Small intestine (tissue), 7 donors: Measurements from ENCODE around the gene MAST1. TPM values are rescaled to one million over a fixed set of nuclear protein-coding genes. Genes with fewer than 3 reads are reported as not detected.
"Not testable (repeated sequence)": the region's sequence is repeated elsewhere in the genome, so short reads cannot be mapped to it uniquely, and the experiment has no call there.

Source experiments
- DNase-seq, 2 donors: peaks; one replicate each; pipeline versions ENCODE4 v3.0.0 to v3.0.0-alpha.2; 2013
- FAIRE-seq: peaks from 2 replicates; lab custom pipeline; 2012; peaks lifted over from hg19 to GRCh38; lab: Jason Lieb, UNC
- H3K27ac ChIP-seq, 3 donors: one replicate each; pipeline ENCODE4 v1.5.1; 2013; ENCODE audit warnings: low read length in 2 of 3, mild to moderate bottlenecking in 2 of 3, control low read depth in 1 of 3, inconsistent platforms in 1 of 3, low read depth in 1 of 3, moderate library complexity in 1 of 3
- H3K27me3 ChIP-seq, 3 donors: one replicate each; pipeline ENCODE4 v1.6.1; 2013; ENCODE audit warnings: low read length in 3 of 3, inconsistent platforms in 1 of 3; ENCODE audit not compliant: control insufficient read depth in 3 of 3, insufficient read depth in 3 of 3
- H3K36me3 ChIP-seq, 3 donors: one replicate each; pipeline ENCODE4 v1.6.1; 2013; ENCODE audit warnings: low read length in 3 of 3, inconsistent platforms in 1 of 3, low read depth in 1 of 3, mild to moderate bottlenecking in 1 of 3, moderate library complexity in 1 of 3; ENCODE audit not compliant: control insufficient read depth in 3 of 3, insufficient read depth in 2 of 3
- H3K4me1 ChIP-seq, 3 donors: one replicate each; pipeline ENCODE4 v1.6.1; 2013; ENCODE audit warnings: low read length in 2 of 3, inconsistent platforms in 1 of 3, low read depth in 1 of 3, mild to moderate bottlenecking in 1 of 3, moderate library complexity in 1 of 3; ENCODE audit not compliant: control insufficient read depth in 3 of 3, insufficient read depth in 2 of 3
- H3K4me3 ChIP-seq, 3 donors: one replicate each; pipeline ENCODE4 v1.5.1; 2013; ENCODE audit warnings: low read length in 3 of 3, control low read depth in 1 of 3, inconsistent platforms in 1 of 3, low read depth in 1 of 3, mild to moderate bottlenecking in 1 of 3, moderate library complexity in 1 of 3
- H3K9me3 ChIP-seq, 2 donors: one replicate each; pipeline ENCODE4 v1.6.1; 2013; ENCODE audit warnings: low read depth in 1 of 2, low read length in 1 of 2; ENCODE audit not compliant: control insufficient read depth in 2 of 2, insufficient read depth in 1 of 2
- WGBS, 3 donors: extraction: QIAGEN DNeasy Blood & Tissue Kit; methylation state at CpG; one replicate each; pipeline ENCODE4 v1.1.7; 2013; 5-methylcytosine and 5-hydroxymethylcytosine counted together
- polyA plus RNA-seq, 4 donors: library from polyadenylated mRNA; stranded (reverse) in 3 of 4; unstranded in 1 of 4; fragments of 200-250 nt in 3 of 4; fragments of 120-200 nt in 1 of 4; gene quantifications; one replicate each; pipeline versions ENCODE4 v1.2.1 to v1.2.3, GENCODE V29; 2013
- donor health status: healthy with polysubstance abuse.
- donor health status: control.
- donor health status: control.
- donor health status: Bipolar disorder and iron deficiency.
- donor health status: healthy.

MAST1 gene
- polyA plus RNA-seq, 4 donors: 0.54 to 3.3 (median 0.95) TPM

- Histone ChIP-seq H3K27ac (peak overlapping the region in 1 of 3 donors; percentile 66), H3K36me3 (peaks cover 0 to 48% (median 0%) of the 10 kb centered on the region in 3 donors), H3K9me3 (no peaks in the 10 kb centered on the region), H3K27me3 (no peaks in the 10 kb centered on the region), H3K4me3 (no peak overlapping the region), H3K4me1 (no peaks in the 10 kb centered on the region)
- 70 to 79% (median 77%) methylated on average over 10 of the region's 10 CpGs for WGBS, 3 donors
- no peak for FAIRE-seq
- no peak for DNase-seq
Observed at GRCh38 chr19:12899891-12900518, 61.7 kb downstream of the MAST1 start.

GRCh38 chr19:12907166-12907565 is 68.9 kb downstream of the MAST1 start:
- DNase-seq (no peak), FAIRE-seq (no peak)
- Histone ChIP-seq H3K4me3 (no peak overlapping the region), H3K9me3 (no peaks in the 10 kb centered on the region), H3K27me3 (no peaks in the 10 kb centered on the region), H3K36me3 (peaks cover 0 to 3% (median 0%) of the 10 kb centered on the region in 3 donors), H3K27ac (no peak overlapping the region), H3K4me1 (no peaks in the 10 kb centered on the region)
- WGBS, 3 donors: 77 to 89% (median 87%) methylated on average over 9 of the region's 9 CpGs

DNA sequence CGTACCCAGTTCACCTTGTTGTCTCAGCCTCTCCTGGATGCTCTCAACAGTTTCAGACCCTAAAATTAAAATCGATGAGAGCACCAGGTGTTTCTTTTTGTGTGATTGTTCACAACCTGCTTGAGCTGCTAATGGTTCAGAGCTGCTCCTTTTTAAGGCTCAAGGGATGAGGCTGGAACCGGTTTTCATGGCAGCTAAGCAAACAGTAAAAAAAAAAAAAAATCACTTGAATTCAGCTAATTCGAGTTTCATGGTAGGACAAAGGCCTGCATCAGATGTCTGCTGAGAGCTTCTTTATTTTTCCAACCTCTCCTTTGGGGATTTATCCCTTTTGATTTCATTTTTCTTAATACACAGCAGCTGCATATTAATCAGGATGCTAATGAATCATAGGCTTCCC is 74.3 kb downstream of the MAST1 start:
- FAIRE-seq (no peak), DNase-seq (no peak)
- H3K36me3 ChIP-seq: no peaks in the 10 kb centered on the region
- H3K27me3 ChIP-seq: peaks cover 0 to 11% (median 0%) of the 10 kb centered on the region in 3 donors
- H3K4me3 ChIP-seq: no peak overlapping the region
- 36 to 49% (median 36%) methylated on average over 4 of the region's 4 CpGs for WGBS, 3 donors
- peak overlapping the region in 2 of 3 donors; percentile 65 to 80 for H3K27ac ChIP-seq
- peaks cover 0 to 10% (median 0%) of the 10 kb centered on the region in 3 donors for H3K4me1 ChIP-seq
- H3K9me3 ChIP-seq: no peaks in the 10 kb centered on the region

GRCh38 chr19:12913011-12913561 is 74.8 kb downstream of the MAST1 start:
- WGBS, 3 donors: 22 to 25% (median 23%) methylated on average over 22 of the region's 22 CpGs
- DNase-seq (peak; percentile 26 to 53), FAIRE-seq (no peak)
- Histone ChIP-seq H3K27me3 (peaks cover 0 to 11% (median 0%) of the 10 kb centered on the region in 3 donors), H3K4me3 (no peak overlapping the region), H3K27ac (peak overlapping the region in 2 of 3 donors; percentile 65 to 80), H3K9me3 (no peaks in the 10 kb centered on the region), H3K4me1 (peaks cover 0 to 10% (median 0%) of the 10 kb centered on the region in 3 donors), H3K36me3 (no peaks in the 10 kb centered on the region)

- peaks cover 0 to 11% (median 0%) of the 10 kb centered on the region in 3 donors for H3K27me3 ChIP-seq
- DNase-seq (peak in 1 of 2 donors; percentile 33), FAIRE-seq (no peak)
- H3K36me3 ChIP-seq: no peaks in the 10 kb centered on the region
- 48 to 78% (median 71%) methylated on average over 12 of the region's 12 CpGs for WGBS, 3 donors
- H3K4me1 ChIP-seq: peaks cover 0 to 10% (median 0%) of the 10 kb centered on the region in 3 donors
- no peaks in the 10 kb centered on the region for H3K9me3 ChIP-seq
- no peak overlapping the region for H3K4me3 ChIP-seq
- peak overlapping the region in 2 of 3 donors; percentile 65 to 80 for H3K27ac ChIP-seq
Observed at GRCh38 chr19:12913851-12914690, 75.8 kb downstream of the MAST1 start.

DNA sequence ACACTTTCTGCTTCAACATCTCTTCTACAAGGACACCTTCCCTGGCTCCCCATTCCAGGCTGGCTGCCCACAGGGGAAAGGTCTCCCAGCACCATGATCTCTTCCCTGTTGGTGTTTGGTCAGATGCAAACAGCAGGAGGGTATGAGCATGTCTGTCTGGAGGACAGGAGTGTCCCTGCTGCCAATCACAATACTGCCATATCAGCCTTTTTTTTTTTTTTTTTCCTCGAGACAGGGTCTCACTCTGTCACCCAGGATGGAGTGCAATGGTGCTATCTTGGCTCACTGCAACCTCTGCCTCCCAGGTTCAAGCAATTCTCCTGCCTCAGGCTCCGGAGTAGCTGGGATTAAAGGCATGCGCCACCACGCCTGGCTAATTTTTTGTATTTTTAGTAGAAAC is 77.5 kb downstream of the MAST1 start:
- Histone ChIP-seq H3K27me3 (peaks cover 0 to 11% (median 0%) of the 10 kb centered on the region in 3 donors), H3K4me1 (peaks cover 0 to 10% (median 0%) of the 10 kb centered on the region in 3 donors)
- not testable (repeated sequence) for H3K9me3 ChIP-seq, H3K4me3 ChIP-seq, FAIRE-seq, H3K36me3 ChIP-seq, DNase-seq, H3K27ac ChIP-seq
- WGBS, 3 donors: 75 to 87% (median 77%) methylated on average over 4 of the region's 4 CpGs

DNA sequence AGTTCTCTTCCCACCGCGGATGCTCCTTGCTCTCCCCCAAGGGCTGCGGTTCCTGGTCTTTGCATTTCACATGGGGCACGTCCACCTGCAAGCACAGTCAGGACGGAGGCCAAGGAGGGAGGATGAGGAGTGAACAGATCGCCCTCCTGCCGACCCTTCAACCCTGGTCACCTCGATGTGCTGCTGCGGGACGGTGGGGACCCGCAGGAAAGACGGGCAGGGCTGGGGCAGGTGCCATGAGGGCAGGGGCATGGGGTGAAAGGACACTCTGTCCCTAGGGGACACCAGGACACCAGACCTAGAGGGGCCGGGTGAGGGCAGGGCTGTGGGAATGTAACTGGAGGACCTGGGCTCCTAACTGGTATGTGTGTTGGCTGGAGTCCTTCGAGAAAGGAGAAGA is 79.9 kb downstream of the MAST1 start:
- WGBS, 3 donors: 91 to 97% (median 95%) methylated on average over 12 to 14 of the region's 14 CpGs

GRCh38 chr19:12921047-12921446 is 82.7 kb downstream of the MAST1 start:
- FAIRE-seq (no peak), DNase-seq (no peak)
- Histone ChIP-seq H3K9me3 (no peaks in the 10 kb centered on the region), H3K36me3 (peaks cover 14 to 41% (median 24%) of the 10 kb centered on the region in 3 donors), H3K27ac (peak overlapping the region in 1 of 3 donors; percentile 37), H3K27me3 (no peaks in the 10 kb centered on the region), H3K4me3 (no peak overlapping the region), H3K4me1 (no peaks in the 10 kb centered on the region)
- 16 to 40% (median 30%) methylated on average over 3 of the region's 3 CpGs for WGBS, 3 donors

More for the DNA sequence above, 79.9 kb downstream of the MAST1 start:
- FAIRE-seq (no peak), DNase-seq (no peak)
- Histone ChIP-seq H3K27me3 (peaks cover 0 to 8% (median 0%) of the 10 kb centered on the region in 3 donors), H3K9me3 (no peaks in the 10 kb centered on the region), H3K4me1 (peaks cover 0 to 10% (median 0%) of the 10 kb centered on the region in 3 donors), H3K4me3 (no peak overlapping the region), H3K27ac (no peak overlapping the region), H3K36me3 (peaks cover 6 to 14% (median 8%) of the 10 kb centered on the region in 3 donors)
